GM10248 (cell line): ENCODE measurements around the gene KCNF1.

Experiments used
- CTCF ChIA-PET: fragments of 300-600 bp; sonication (Branson Sonifier 250); formaldehyde crosslinking; extraction: SDS; loops from one replicate; lab custom pipeline; 2021; ENCODE audit warnings: antibody characterized with exemption; lab: Yijun Ruan, JAX
- POLR2A ChIA-PET: fragments of 350-650 bp; sonication (Branson Sonifier 250); formaldehyde crosslinking; extraction: SDS; loops from one replicate; lab custom pipeline; 2020; ENCODE audit warnings: antibody characterized with exemption; lab: Yijun Ruan, JAX
- DNase-seq: peaks from one replicate; pipeline ENCODE4 v3.0.0; 2012; ENCODE audit errors: extremely low spot score
- TF ChIP-seq, protein P1 (sequence below): IDR thresholded peaks from 2 replicates; pipeline ENCODE4 v1.5.1; 2012; ENCODE audit warnings: mild to moderate bottlenecking, low read depth; ENCODE audit errors: extremely low read depth, missing control alignments, control extremely low read depth

The KCNF1 gene

GRCh38 chr2:10905862-10906143, 5.9 kb upstream of the KCNF1 start:
- POLR2A ChIA-PET, result no interaction called here
- CTCF ChIA-PET, result interaction anchor here (0.5 to 4.6 kb wide), 3 partner anchors 71 to 139 kb away, joined by 4 to 17 read pairs (median 6); no protein-coding TSS in a partner anchor
- TF ChIP-seq, protein P1, sequence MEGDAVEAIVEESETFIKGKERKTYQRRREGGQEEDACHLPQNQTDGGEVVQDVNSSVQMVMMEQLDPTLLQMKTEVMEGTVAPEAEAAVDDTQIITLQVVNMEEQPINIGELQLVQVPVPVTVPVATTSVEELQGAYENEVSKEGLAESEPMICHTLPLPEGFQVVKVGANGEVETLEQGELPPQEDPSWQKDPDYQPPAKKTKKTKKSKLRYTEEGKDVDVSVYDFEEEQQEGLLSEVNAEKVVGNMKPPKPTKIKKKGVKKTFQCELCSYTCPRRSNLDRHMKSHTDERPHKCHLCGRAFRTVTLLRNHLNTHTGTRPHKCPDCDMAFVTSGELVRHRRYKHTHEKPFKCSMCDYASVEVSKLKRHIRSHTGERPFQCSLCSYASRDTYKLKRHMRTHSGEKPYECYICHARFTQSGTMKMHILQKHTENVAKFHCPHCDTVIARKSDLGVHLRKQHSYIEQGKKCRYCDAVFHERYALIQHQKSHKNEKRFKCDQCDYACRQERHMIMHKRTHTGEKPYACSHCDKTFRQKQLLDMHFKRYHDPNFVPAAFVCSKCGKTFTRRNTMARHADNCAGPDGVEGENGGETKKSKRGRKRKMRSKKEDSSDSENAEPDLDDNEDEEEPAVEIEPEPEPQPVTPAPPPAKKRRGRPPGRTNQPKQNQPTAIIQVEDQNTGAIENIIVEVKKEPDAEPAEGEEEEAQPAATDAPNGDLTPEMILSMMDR, result no peak
- DNase-seq, result no peak

- DNase-seq, result no peak
- CTCF ChIA-PET, result interaction anchor here (0.8 to 4.6 kb wide), 4 partner anchors 8 to 75 kb away, joined by 3 to 17 read pairs (median 4); no protein-coding TSS in a partner anchor
- TF ChIP-seq, protein P1, result no peak
- POLR2A ChIA-PET, result no interaction called here
Measured at GRCh38 chr2:10906926-10907625, 4.7 kb upstream of the KCNF1 start.

GRCh38 chr2:10908195-10908594, 3.5 kb upstream of the KCNF1 start:
- CTCF ChIA-PET, result interaction anchor here (0.6 to 4.6 kb wide), 3 partner anchors 8 to 76 kb away, joined by 3 to 17 read pairs (median 3); no protein-coding TSS in a partner anchor
- DNase-seq, result no peak
- POLR2A ChIA-PET, result no interaction called here
- TF ChIP-seq, protein P1, result no peak

GRCh38 chr2:10909050-10909995, 2.4 kb upstream of the KCNF1 start:
- CTCF ChIA-PET, result interaction anchor here (0.6 to 4.6 kb wide), 6 partner anchors 9 to 224 kb away, joined by 3 to 17 read pairs (median 6); a partner anchor contains a TSS
- TF ChIP-seq, protein P1, result peak; percentile 9
- DNase-seq, result no peak
- POLR2A ChIA-PET, result no interaction called here

GRCh38 chr2:10909996-10910341, 1.8 kb upstream of the KCNF1 start:
- TF ChIP-seq, protein P1, result no peak
- POLR2A ChIA-PET, result no interaction called here
- no peak for DNase-seq
- CTCF ChIA-PET, result interaction anchor here (0.9 to 1.6 kb wide), 3 partner anchors 9 to 74 kb away, joined by 3 to 10 read pairs (median 8); no protein-coding TSS in a partner anchor

GRCh38 chr2:10910625-10911024, 1.1 kb upstream of the KCNF1 start:
- ChIA-PET POLR2A (no interaction called here), CTCF (interaction anchor here (1.6 kb wide), 1 partner anchor 10 kb away, joined by 10 read pairs; no protein-coding TSS in a partner anchor)
- TF ChIP-seq, protein P1, result no peak
- DNase-seq, result no peak
